Measurements from ENCODE around the gene PHPT1. TPM values are rescaled to one million over a fixed set of nuclear protein-coding genes. Genes with fewer than 3 reads are reported as not detected.
A peak's percentile ranks its signal among the peaks of the same experiment; 100 is the strongest.
"Not testable (repeated sequence)": the region's sequence is repeated elsewhere in the genome, so short reads cannot be mapped to it uniquely, and the experiment has no call there.

PHPT1 gene
- total and polyA plus RNA-seq, 2 donors: 43.9 to 105 TPM

GRCh38 chr9:136837856-136838277 is 11.3 kb upstream of the PHPT1 start:
- H3K27ac ChIP-seq (ENCODE audit: low read depth); H3K36me3 ChIP-seq (ENCODE audit: insufficient read depth); DNase-seq (ENCODE audit: extremely low spot score); H3K4me1 ChIP-seq (ENCODE audit: insufficient read depth); H3K4me3 ChIP-seq (ENCODE audit: low read depth, low read length): not testable (repeated sequence)
- WGBS: 89% methylated on average over 15 of the region's 15 CpGs

- H3K36me3 ChIP-seq (ENCODE audit: insufficient read depth): no peaks in the 10 kb centered on the region
- DNase-seq (ENCODE audit: extremely low spot score): no peak
- 86% methylated on average over 29 of the region's 29 CpGs for WGBS
- no peak overlapping the region for H3K27ac ChIP-seq (ENCODE audit: low read depth)
- H3K4me1 ChIP-seq (ENCODE audit: insufficient read depth): no peaks in the 10 kb centered on the region
- H3K4me3 ChIP-seq (ENCODE audit: low read depth, low read length): no peak overlapping the region
These were observed 10.6 kb upstream of the PHPT1 start for GRCh38 chr9:136838314-136839228.

GRCh38 chr9:136839229-136840139 is 9.7 kb upstream of the PHPT1 start:
- H3K4me1 ChIP-seq (ENCODE audit: insufficient read depth): no peaks in the 10 kb centered on the region
- 85% methylated on average over 36 of the region's 36 CpGs for WGBS
- H3K36me3 ChIP-seq (ENCODE audit: insufficient read depth): no peaks in the 10 kb centered on the region
- no peak overlapping the region for H3K4me3 ChIP-seq (ENCODE audit: low read depth, low read length)
- no peak overlapping the region for H3K27ac ChIP-seq (ENCODE audit: low read depth)
- no peak for DNase-seq (ENCODE audit: extremely low spot score)

GRCh38 chr9:136840140-136840876 is 8.9 kb upstream of the PHPT1 start:
- no peak for DNase-seq (ENCODE audit: extremely low spot score)
- Histone ChIP-seq H3K4me3 (ENCODE audit: low read depth, low read length) (no peak overlapping the region), H3K4me1 (ENCODE audit: insufficient read depth) (no peaks in the 10 kb centered on the region), H3K27ac (ENCODE audit: low read depth) (no peak overlapping the region), H3K36me3 (ENCODE audit: insufficient read depth) (no peaks in the 10 kb centered on the region)
- 77% methylated on average over 32 of the region's 32 CpGs for WGBS

- no peaks in the 10 kb centered on the region for H3K36me3 ChIP-seq (ENCODE audit: insufficient read depth)
- H3K27ac ChIP-seq (ENCODE audit: low read depth): no peak overlapping the region
- WGBS: 70% methylated on average over 28 of the region's 28 CpGs
- DNase-seq (ENCODE audit: extremely low spot score): no peak
- H3K4me3 ChIP-seq (ENCODE audit: low read depth, low read length): no peak overlapping the region
- H3K4me1 ChIP-seq (ENCODE audit: insufficient read depth): no peaks in the 10 kb centered on the region
These were observed 8.1 kb upstream of the PHPT1 start for GRCh38 chr9:136840877-136841645.

- 51% methylated on average over 16 of the region's 16 CpGs for WGBS
- not testable (repeated sequence) for DNase-seq (ENCODE audit: extremely low spot score); H3K4me3 ChIP-seq (ENCODE audit: low read depth, low read length); H3K36me3 ChIP-seq (ENCODE audit: insufficient read depth); H3K27ac ChIP-seq (ENCODE audit: low read depth); H3K4me1 ChIP-seq (ENCODE audit: insufficient read depth)
These were observed 7.4 kb upstream of the PHPT1 start for GRCh38 chr9:136841646-136842379.

GRCh38 chr9:136842380-136842948 is 6.7 kb upstream of the PHPT1 start, which contains the start of gene AJM1:
Gene AJM1 (plus strand): TSS chr9:136842478. CDS start chr9:136844415, 1,937 bp downstream.
- WGBS: under 1% methylated on average over 23 of the region's 27 CpGs
- not testable (repeated sequence) for H3K4me1 ChIP-seq (ENCODE audit: insufficient read depth); DNase-seq (ENCODE audit: extremely low spot score); H3K36me3 ChIP-seq (ENCODE audit: insufficient read depth); H3K27ac ChIP-seq (ENCODE audit: low read depth)
- H3K4me3 ChIP-seq (ENCODE audit: low read depth, low read length): peak within 1 kb of the TSS; percentile 40

- not testable (repeated sequence) for H3K36me3 ChIP-seq (ENCODE audit: insufficient read depth); H3K4me3 ChIP-seq (ENCODE audit: low read depth, low read length); DNase-seq (ENCODE audit: extremely low spot score); H3K27ac ChIP-seq (ENCODE audit: low read depth); H3K4me1 ChIP-seq (ENCODE audit: insufficient read depth)
- WGBS: 18% methylated on average over 21 of the region's 21 CpGs
These were observed 5.9 kb upstream of the PHPT1 start for GRCh38 chr9:136843159-136843800.

GRCh38 chr9:136843801-136844740 is 5.1 kb upstream of the PHPT1 start:
- not testable (repeated sequence) for H3K36me3 ChIP-seq (ENCODE audit: insufficient read depth); H3K27ac ChIP-seq (ENCODE audit: low read depth); H3K4me3 ChIP-seq (ENCODE audit: low read depth, low read length); H3K4me1 ChIP-seq (ENCODE audit: insufficient read depth); DNase-seq (ENCODE audit: extremely low spot score)
- 5% methylated on average over 99 of the region's 99 CpGs for WGBS

GRCh38 chr9:136844761-136845464 is 4.3 kb upstream of the PHPT1 start:
- Histone ChIP-seq H3K4me1 (ENCODE audit: insufficient read depth) (peaks cover 6% of the 10 kb centered on the region), H3K4me3 (ENCODE audit: low read depth, low read length) (no peak overlapping the region), H3K36me3 (ENCODE audit: insufficient read depth) (no peaks in the 10 kb centered on the region), H3K27ac (ENCODE audit: low read depth) (no peak overlapping the region)
- WGBS: 11% methylated on average over 88 of the region's 88 CpGs
- DNase-seq (ENCODE audit: extremely low spot score): no peak
